DND-41 (cell line): ENCODE data around the gene ABLIM3.

Experiments used
- EZH2 ChIP-seq: IDR thresholded peaks from 3 replicates; pipeline ENCODE4 v1.6.1; 2012; ENCODE audit warnings: borderline replicate concordance, low read depth, mild to moderate bottlenecking, moderate library complexity, low read length, inconsistent platforms; ENCODE audit not compliant: severe bottlenecking
- TF ChIP-seq, protein P1 (sequence below): IDR thresholded peaks from 2 replicates; pipeline ENCODE4 v1.5.1; 2012; ENCODE audit warnings: borderline replicate concordance, low read length, moderate library complexity, mild to moderate bottlenecking; ENCODE audit not compliant: poor library complexity, severe bottlenecking; ENCODE audit errors: extremely low read depth

DNA sequence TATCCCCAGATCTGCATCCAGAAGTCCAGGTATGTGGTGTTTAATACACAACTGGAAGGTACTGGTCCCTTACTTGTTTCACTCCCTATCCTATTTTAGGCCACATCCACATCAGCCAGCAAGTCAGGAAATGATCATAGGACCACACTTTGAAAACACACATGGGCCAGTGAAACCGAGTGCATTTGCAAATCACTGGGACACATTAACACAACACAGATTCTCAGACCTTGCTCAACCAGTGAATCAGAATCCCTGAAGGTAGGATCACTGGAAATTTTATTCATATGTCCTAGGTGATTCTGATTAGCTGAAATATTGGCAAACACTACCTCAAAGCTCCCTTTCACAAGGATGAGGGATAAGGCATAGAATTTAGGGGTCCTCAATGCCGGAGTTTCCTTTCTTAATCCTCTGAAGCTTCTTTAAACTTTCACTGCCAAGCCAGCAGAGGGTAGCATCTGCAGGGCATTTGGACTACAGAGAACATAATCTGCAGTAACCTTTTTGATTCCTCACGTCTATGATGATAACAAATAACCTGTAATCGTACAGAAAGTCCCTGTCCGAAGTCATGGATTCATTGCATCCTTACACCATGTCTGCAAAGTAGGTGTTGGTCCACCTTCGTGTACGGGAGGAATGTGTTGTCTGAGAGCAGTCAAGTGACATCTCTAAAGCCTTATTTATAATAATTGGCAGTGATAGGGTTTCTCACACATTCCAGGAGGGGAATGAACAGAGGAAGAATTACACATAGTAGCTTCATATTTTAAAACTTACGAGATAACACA is 11.0 kb upstream of the ABLIM3 start:
- TF ChIP-seq, protein P1, sequence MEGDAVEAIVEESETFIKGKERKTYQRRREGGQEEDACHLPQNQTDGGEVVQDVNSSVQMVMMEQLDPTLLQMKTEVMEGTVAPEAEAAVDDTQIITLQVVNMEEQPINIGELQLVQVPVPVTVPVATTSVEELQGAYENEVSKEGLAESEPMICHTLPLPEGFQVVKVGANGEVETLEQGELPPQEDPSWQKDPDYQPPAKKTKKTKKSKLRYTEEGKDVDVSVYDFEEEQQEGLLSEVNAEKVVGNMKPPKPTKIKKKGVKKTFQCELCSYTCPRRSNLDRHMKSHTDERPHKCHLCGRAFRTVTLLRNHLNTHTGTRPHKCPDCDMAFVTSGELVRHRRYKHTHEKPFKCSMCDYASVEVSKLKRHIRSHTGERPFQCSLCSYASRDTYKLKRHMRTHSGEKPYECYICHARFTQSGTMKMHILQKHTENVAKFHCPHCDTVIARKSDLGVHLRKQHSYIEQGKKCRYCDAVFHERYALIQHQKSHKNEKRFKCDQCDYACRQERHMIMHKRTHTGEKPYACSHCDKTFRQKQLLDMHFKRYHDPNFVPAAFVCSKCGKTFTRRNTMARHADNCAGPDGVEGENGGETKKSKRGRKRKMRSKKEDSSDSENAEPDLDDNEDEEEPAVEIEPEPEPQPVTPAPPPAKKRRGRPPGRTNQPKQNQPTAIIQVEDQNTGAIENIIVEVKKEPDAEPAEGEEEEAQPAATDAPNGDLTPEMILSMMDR, result no peak
- TF ChIP-seq EZH2, result no peak
